ENCODE measurements around the gene CEMIP.

The CEMIP gene

GRCh38 chr15:80898040-80898439 lies 118.9 kb downstream of the CEMIP start:
- TF ChIP-seq ZNF274 (IDR thresholded peaks at IDR 0.05; ENCODE audit: low read depth, low read length): no peak
- H3K4me3 ChIP-seq (ENCODE audit: low read length): no peak overlapping the region

GRCh38 chr15:80902298-80902801 lies 123.2 kb downstream of the CEMIP start:
- H3K4me3 ChIP-seq (ENCODE audit: low read length): no peak overlapping the region
- no peak for TF ChIP-seq ZNF274 (IDR thresholded peaks at IDR 0.05; ENCODE audit: low read depth, low read length)

- TF ChIP-seq ZNF274 (IDR thresholded peaks at IDR 0.05; ENCODE audit: low read depth, low read length): no peak
- no peak overlapping the region for H3K4me3 ChIP-seq (ENCODE audit: low read length)
These were observed 125.8 kb downstream of the CEMIP start for GRCh38 chr15:80904998-80905397.

- no peak overlapping the region for H3K4me3 ChIP-seq (ENCODE audit: low read length)
- TF ChIP-seq ZNF274 (IDR thresholded peaks at IDR 0.05; ENCODE audit: low read depth, low read length): no peak
These were observed 127.1 kb downstream of the CEMIP start for GRCh38 chr15:80906159-80906766.

GRCh38 chr15:80911821-80912220 lies 132.7 kb downstream of the CEMIP start:
- no peak for TF ChIP-seq ZNF274 (IDR thresholded peaks at IDR 0.05; ENCODE audit: low read depth, low read length)
- no peak overlapping the region for H3K4me3 ChIP-seq (ENCODE audit: low read length)

GRCh38 chr15:80912673-80913072 lies 133.5 kb downstream of the CEMIP start:
- TF ChIP-seq ZNF274 (IDR thresholded peaks at IDR 0.05; ENCODE audit: low read depth, low read length): no peak
- no peak overlapping the region for H3K4me3 ChIP-seq (ENCODE audit: low read length)

GRCh38 chr15:80913541-80913940 lies 134.4 kb downstream of the CEMIP start:
- TF ChIP-seq ZNF274 (IDR thresholded peaks at IDR 0.05; ENCODE audit: low read depth, low read length): no peak
- no peak overlapping the region for H3K4me3 ChIP-seq (ENCODE audit: low read length)

GRCh38 chr15:80915472-80915871 lies 136.3 kb downstream of the CEMIP start:
- no peak for TF ChIP-seq ZNF274 (IDR thresholded peaks at IDR 0.05; ENCODE audit: low read depth, low read length)
- no peak overlapping the region for H3K4me3 ChIP-seq (ENCODE audit: low read length)

- H3K4me3 ChIP-seq (ENCODE audit: low read length): no peak overlapping the region
- TF ChIP-seq ZNF274 (IDR thresholded peaks at IDR 0.05; ENCODE audit: low read depth, low read length): no peak
These were observed 136.9 kb downstream of the CEMIP start for GRCh38 chr15:80916056-80916455.

- no peak for TF ChIP-seq ZNF274 (IDR thresholded peaks at IDR 0.05; ENCODE audit: low read depth, low read length)
- no peak overlapping the region for H3K4me3 ChIP-seq (ENCODE audit: low read length)
These were observed 139.1 kb downstream of the CEMIP start for GRCh38 chr15:80918196-80918783.

- no peak for TF ChIP-seq ZNF274 (IDR thresholded peaks at IDR 0.05; ENCODE audit: low read depth, low read length)
These were observed 141.1 kb downstream of the CEMIP start for GRCh38 chr15:80920271-80920699.

GRCh38 chr15:80921736-80922410 lies 142.7 kb downstream of the CEMIP start:
- H3K4me3 ChIP-seq (ENCODE audit: low read length): no peak overlapping the region
- no peak for TF ChIP-seq ZNF274 (IDR thresholded peaks at IDR 0.05; ENCODE audit: low read depth, low read length)

More at GRCh38 chr15:80920271-80920699, 141.1 kb downstream of the CEMIP start:
- H3K4me3 ChIP-seq (ENCODE audit: low read length): no peak overlapping the region

- no peak overlapping the region for H3K4me3 ChIP-seq (ENCODE audit: low read length)
- no peak for TF ChIP-seq ZNF274 (IDR thresholded peaks at IDR 0.05; ENCODE audit: low read depth, low read length)
These were observed 144.5 kb downstream of the CEMIP start for GRCh38 chr15:80923668-80924067.

- no peak for TF ChIP-seq ZNF274 (IDR thresholded peaks at IDR 0.05; ENCODE audit: low read depth, low read length)
- H3K4me3 ChIP-seq (ENCODE audit: low read length): no peak overlapping the region
These were observed 145.1 kb downstream of the CEMIP start for GRCh38 chr15:80924278-80924677.

GRCh38 chr15:80925597-80926059 lies 146.5 kb downstream of the CEMIP start:
- TF ChIP-seq ZNF274 (IDR thresholded peaks at IDR 0.05; ENCODE audit: low read depth, low read length): no peak

More at GRCh38 chr15:80925597-80926059, 146.5 kb downstream of the CEMIP start:
- H3K4me3 ChIP-seq (ENCODE audit: low read length): no peak overlapping the region

All from GM08714 (cell line).